Measurements from ENCODE around the gene SEMA7A.

DNA sequence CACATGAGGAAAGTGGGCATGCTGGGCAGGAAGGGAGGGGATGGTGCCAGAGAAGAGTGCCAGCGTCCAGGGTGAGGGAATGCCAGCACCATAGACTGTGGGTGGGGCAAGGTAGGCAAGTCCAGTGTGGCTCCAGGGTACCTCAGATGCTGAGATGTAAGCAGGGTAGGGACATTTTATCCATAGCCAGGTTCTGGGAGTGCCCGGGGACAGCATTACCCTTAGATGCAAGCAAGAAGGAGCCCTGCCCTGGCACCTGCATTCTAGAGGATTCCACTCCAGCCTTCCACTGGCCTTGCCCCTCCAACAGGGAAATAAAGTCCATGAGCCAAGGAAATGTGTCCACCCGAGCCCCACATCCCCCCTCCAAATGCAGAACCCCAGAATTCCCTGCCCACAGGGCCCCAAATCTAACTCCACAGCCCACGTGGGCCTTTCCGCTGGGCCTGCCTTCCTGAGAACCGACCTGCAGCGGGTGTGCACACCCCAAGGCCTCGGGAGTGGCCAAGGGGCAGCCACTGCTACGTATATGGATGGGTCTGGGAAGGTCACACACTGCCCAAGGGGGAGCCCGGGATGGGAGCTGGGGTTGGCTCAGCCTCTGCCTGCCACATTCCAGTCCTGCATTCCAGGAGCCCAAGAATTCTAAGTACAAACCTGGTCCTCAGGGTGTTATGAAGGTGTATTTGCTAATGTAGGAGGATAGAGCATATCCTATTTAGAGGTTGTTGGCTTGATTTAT lies 46.0 kb downstream of the SEMA7A start:
- TF ChIP-seq CTCF (IDR thresholded peaks at IDR 0.05; ENCODE audit: low read depth, low read length, poor library complexity, severe bottlenecking) = no peak
- TF ChIP-seq EZH2phosphoT487 (IDR thresholded peaks at IDR 0.05; ENCODE audit: borderline replicate concordance, low read length) = no peak
